A673 (cell line): ENCODE measurements around the gene RAB36.

Experiments used
- CTCF ChIP-seq: fragments of 300-800, 200-600 bp; sonication (generic); conservative IDR thresholded peaks from 2 replicates; pipeline ENCODE4 v1.5.1; 2017; ENCODE audit warnings: low read depth, mild to moderate bottlenecking, antibody characterized with exemption, low read length, moderate library complexity, mixed read lengths
- EZH2 ChIP-seq: fragments of 200-600 bp; sonication (generic); IDR thresholded peaks from 2 replicates; pipeline ENCODE4 v1.6.1; 2017; ENCODE audit warnings: borderline replicate concordance, low read depth, mild to moderate bottlenecking, mixed read lengths, antibody characterized with exemption, low read length; ENCODE audit not compliant: poor library complexity, severe bottlenecking

- no peak for TF ChIP-seq CTCF
- TF ChIP-seq EZH2 = no peak
Measured at GRCh38 chr22:23153994-23154393, 8.7 kb downstream of the RAB36 start.
